OCI-LY1 (cell line): ENCODE results near the gene SEMA4B.

Experiments used
- H2AFZ ChIP-seq: fragments of 200-600 bp; sonication (generic), shearing (Covaris generic); 2 replicates; pipeline ENCODE4 v1.6.0; 2014; ENCODE audit warnings: antibody characterized with exemption, mild to moderate bottlenecking, low read length
- H3F3A ChIP-seq: fragments of 200-600 bp; sonication (generic), shearing (Covaris generic); 2 replicates; pipeline ENCODE4 v1.6.0; 2014; ENCODE audit warnings: mild to moderate bottlenecking, antibody characterized with exemption, low read length, moderate library complexity; ENCODE audit not compliant: insufficient read depth
- H3K27ac ChIP-seq: fragments of 200-600 bp; sonication (generic); 2 replicates; pipeline ENCODE4 v1.5.1; 2014; ENCODE audit warnings: low read length, mixed run types, mild to moderate bottlenecking, low read depth; ENCODE audit not compliant: poor library complexity, severe bottlenecking
- H3K27me3 ChIP-seq: fragments of 200-600 bp; sonication (generic); 2 replicates; pipeline ENCODE4 v1.6.0; 2014; ENCODE audit warnings: antibody characterized with exemption, mild to moderate bottlenecking, low read length, moderate library complexity; ENCODE audit not compliant: insufficient read depth
- H3K36me3 ChIP-seq: fragments of 200-600 bp; sonication (generic); 2 replicates; pipeline ENCODE4 v1.6.1; 2014; ENCODE audit warnings: mild to moderate bottlenecking, antibody characterized with exemption, low read length, moderate library complexity, mixed read lengths; ENCODE audit not compliant: insufficient read depth
- H3K4me1 ChIP-seq: fragments of 200-600 bp; sonication (generic); 2 replicates; pipeline ENCODE4 v1.5.1; 2014; ENCODE audit warnings: mild to moderate bottlenecking, low read length, moderate library complexity; ENCODE audit not compliant: insufficient read depth, severe bottlenecking
- H3K4me2 ChIP-seq: fragments of 200-600 bp; sonication (generic), shearing (Covaris generic); 2 replicates; pipeline ENCODE4 v1.6.1; 2014; ENCODE audit warnings: low read length
- H3K4me3 ChIP-seq: fragments of 200-600 bp; sonication (generic); 2 replicates; pipeline ENCODE4 v1.5.1; 2014; ENCODE audit warnings: low read length, low read depth, mild to moderate bottlenecking, mixed read lengths; ENCODE audit not compliant: poor library complexity, severe bottlenecking
- H3K79me2 ChIP-seq: fragments of 200-600 bp; shearing (Covaris generic); 2 replicates; pipeline ENCODE4 v1.6.1; 2016; ENCODE audit warnings: mixed run types, low read length, mixed read lengths; ENCODE audit not compliant: insufficient read depth
- H3K9ac ChIP-seq: fragments of 200-600 bp; sonication (generic), shearing (Covaris generic); 2 replicates; pipeline ENCODE4 v1.6.1; 2014; ENCODE audit warnings: mild to moderate bottlenecking, low read length, mixed read lengths
- H3K9me2 ChIP-seq: fragments of 200-600 bp; sonication (generic), shearing (Covaris generic); 2 replicates; pipeline ENCODE4 v1.6.1; 2014; ENCODE audit warnings: low read depth, mild to moderate bottlenecking, low read length, mixed read lengths
- H3K9me3 ChIP-seq: fragments of 200-600 bp; shearing (Covaris generic); 2 replicates; pipeline ENCODE4 v1.6.1; 2014; ENCODE audit warnings: low read length, mixed read lengths
- H4K20me1 ChIP-seq: fragments of 200-600 bp; sonication (generic), shearing (Covaris generic); 2 replicates; pipeline ENCODE4 v1.6.0; 2016; ENCODE audit warnings: mild to moderate bottlenecking, low read length; ENCODE audit not compliant: insufficient read depth
- CTCF ChIP-seq: fragments of 200-600 bp; sonication (generic), shearing (Covaris generic); IDR thresholded peaks from 2 replicates; pipeline ENCODE4 v1.5.1; 2017; ENCODE audit warnings: mild to moderate bottlenecking, antibody characterized with exemption, low read length, moderate library complexity, mixed read lengths
- EZH2 ChIP-seq: fragments of 200-600 bp; sonication (generic), shearing (Covaris generic); IDR thresholded peaks from 2 replicates; pipeline ENCODE4 v1.8.0; 2017; ENCODE audit warnings: borderline replicate concordance, mixed run types, mild to moderate bottlenecking, antibody characterized with exemption, low read length, moderate library complexity, mixed read lengths

The SEMA4B gene

GRCh38 chr15:90205050-90205848, 4.1 kb downstream of the SEMA4B start:
- H3K4me3 ChIP-seq: no peak overlapping the region

GRCh38 chr15:90205886-90206285, 4.8 kb downstream of the SEMA4B start:
- peaks cover 12% of the 10 kb centered on the region; the same call in 1 of the 2 replicates for H3K36me3 ChIP-seq
- no peaks in the 10 kb centered on the region for H3K9me3 ChIP-seq
- H4K20me1 ChIP-seq: no peaks in the 10 kb centered on the region
- no peaks in the 10 kb centered on the region for H3F3A ChIP-seq
- H3K27ac ChIP-seq: peak overlapping the region; percentile 73
- H2AFZ ChIP-seq: no peak overlapping the region
- no peaks in the 10 kb centered on the region for H3K27me3 ChIP-seq
- no peak overlapping the region; the same call in 1 of the 2 replicates for H3K4me2 ChIP-seq
- H3K4me1 ChIP-seq: peaks cover 65% of the 10 kb centered on the region
- TF ChIP-seq CTCF (no peak), EZH2 (no peak)
- H3K79me2 ChIP-seq: no peaks in the 10 kb centered on the region
- no peak overlapping the region; the same call in 1 of the 2 replicates for H3K9ac ChIP-seq
- H3K4me3 ChIP-seq: no peak overlapping the region
- no peaks in the 10 kb centered on the region for H3K9me2 ChIP-seq

More at GRCh38 chr15:90205050-90205848, 4.1 kb downstream of the SEMA4B start:
- no peaks in the 10 kb centered on the region for H3K27me3 ChIP-seq
- peaks cover 12% of the 10 kb centered on the region; the same call in 1 of the 2 replicates for H3K36me3 ChIP-seq
- no peaks in the 10 kb centered on the region for H3K79me2 ChIP-seq
- peak overlapping the region; percentile 73 for H3K27ac ChIP-seq
- H3K9ac ChIP-seq: no peak overlapping the region; the same call in 1 of the 2 replicates
- H3K4me2 ChIP-seq: peak overlapping the region; percentile 4; the same call in 1 of the 2 replicates
- H3K4me1 ChIP-seq: peaks cover 68% of the 10 kb centered on the region
- H3K9me2 ChIP-seq: no peaks in the 10 kb centered on the region
- no peaks in the 10 kb centered on the region for H4K20me1 ChIP-seq
- no peak overlapping the region for H2AFZ ChIP-seq
- TF ChIP-seq CTCF (no peak), EZH2 (no peak)
- H3F3A ChIP-seq: no peaks in the 10 kb centered on the region
- H3K9me3 ChIP-seq: no peaks in the 10 kb centered on the region

GRCh38 chr15:90207252-90207651, 6.1 kb downstream of the SEMA4B start:
- Histone ChIP-seq H3K9me2 (no peaks in the 10 kb centered on the region), H3K27me3 (no peaks in the 10 kb centered on the region), H3K36me3 (peaks cover 12% of the 10 kb centered on the region; the same call in 1 of the 2 replicates), H3K9me3 (no peaks in the 10 kb centered on the region), H3K27ac (no peak overlapping the region), H2AFZ (no peak overlapping the region), H3K4me2 (no peak overlapping the region), H3K4me3 (no peak overlapping the region), H3K4me1 (peaks cover 74% of the 10 kb centered on the region), H3K79me2 (no peaks in the 10 kb centered on the region), H3K9ac (no peak overlapping the region), H4K20me1 (no peaks in the 10 kb centered on the region), H3F3A (no peaks in the 10 kb centered on the region)
- TF ChIP-seq EZH2 (no peak), CTCF (no peak)
